HG03097 (cell line): ENCODE measurements around the gene ASB14.
"Not testable (repeated sequence)": the region's sequence is repeated elsewhere in the genome, so short reads cannot be mapped to it uniquely, and the experiment has no call there.

Experiments
- ATAC-seq: cut with Tn5 transposase; IDR thresholded peaks from one replicate; pipeline ENCODE4 v1.9.1; 2021; ENCODE audit not compliant: unreplicated experiment, low FRiP score

Gene ASB14

DNA sequence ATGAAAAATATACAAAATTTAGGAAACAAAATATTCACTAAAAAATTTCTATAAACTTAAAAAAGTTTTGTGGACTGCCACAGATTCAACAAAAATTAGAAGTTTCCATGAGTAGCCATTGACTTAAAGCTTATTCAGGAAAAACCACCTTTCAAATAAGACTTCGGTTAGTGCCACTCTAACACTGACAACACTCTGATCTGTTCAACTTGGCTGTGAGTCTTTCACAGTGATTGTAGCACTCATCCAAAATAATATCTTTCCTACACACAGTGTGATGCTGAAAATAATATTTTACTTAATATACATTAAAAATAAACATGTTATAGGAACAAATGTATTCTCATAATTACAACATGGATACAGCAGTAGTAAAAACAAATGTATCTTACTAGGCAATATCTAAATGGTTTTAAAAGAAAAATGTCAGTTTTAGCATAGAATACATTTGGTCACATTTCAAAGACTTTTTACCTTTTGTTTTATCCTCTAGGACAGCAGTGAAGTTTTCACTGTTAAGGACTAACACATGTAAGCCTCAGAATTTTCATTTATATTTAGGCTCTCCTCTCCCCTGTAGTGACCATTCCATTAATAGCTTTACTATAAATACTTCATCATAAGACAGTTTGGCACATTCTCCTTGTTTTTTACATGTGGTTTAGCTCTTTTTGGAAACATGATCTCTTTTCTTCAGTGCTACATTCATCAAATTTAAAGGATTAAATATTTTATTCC is at the start of gene ASB14:
ASB14 (minus strand) TSS at position 527 of the 738 bp plus-strand sequence. CDS start 652 bp downstream, outside the sequence.
- no peak for ATAC-seq

DNA sequence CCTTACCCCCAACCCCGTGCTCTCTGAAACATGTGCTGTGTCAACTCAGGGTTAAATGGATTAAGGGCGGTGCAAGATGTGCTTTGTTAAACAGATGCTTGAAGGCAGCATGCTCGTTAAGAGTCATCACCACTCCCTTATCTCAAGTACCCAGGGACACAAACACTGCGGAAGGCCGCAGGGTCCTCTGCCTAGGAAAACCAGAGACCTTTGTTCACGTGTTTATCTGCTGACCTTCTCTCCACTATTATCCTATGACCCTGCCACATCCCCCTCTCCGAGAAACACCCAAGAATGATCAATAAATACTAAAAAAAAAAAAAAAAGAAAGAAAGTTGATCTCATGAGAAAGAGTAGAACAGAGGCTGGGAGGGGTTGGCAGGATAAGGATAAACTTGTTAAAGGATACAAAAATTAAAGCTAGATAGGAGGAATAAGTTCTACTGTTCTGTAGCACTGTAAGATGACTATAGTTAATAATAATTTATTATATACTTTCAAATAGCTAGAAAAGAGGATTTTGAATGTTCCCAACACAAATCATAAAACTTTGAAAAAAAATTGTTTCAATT is 46.7 kb upstream of the ASB14 start:
- ATAC-seq, result not testable (repeated sequence)

DNA sequence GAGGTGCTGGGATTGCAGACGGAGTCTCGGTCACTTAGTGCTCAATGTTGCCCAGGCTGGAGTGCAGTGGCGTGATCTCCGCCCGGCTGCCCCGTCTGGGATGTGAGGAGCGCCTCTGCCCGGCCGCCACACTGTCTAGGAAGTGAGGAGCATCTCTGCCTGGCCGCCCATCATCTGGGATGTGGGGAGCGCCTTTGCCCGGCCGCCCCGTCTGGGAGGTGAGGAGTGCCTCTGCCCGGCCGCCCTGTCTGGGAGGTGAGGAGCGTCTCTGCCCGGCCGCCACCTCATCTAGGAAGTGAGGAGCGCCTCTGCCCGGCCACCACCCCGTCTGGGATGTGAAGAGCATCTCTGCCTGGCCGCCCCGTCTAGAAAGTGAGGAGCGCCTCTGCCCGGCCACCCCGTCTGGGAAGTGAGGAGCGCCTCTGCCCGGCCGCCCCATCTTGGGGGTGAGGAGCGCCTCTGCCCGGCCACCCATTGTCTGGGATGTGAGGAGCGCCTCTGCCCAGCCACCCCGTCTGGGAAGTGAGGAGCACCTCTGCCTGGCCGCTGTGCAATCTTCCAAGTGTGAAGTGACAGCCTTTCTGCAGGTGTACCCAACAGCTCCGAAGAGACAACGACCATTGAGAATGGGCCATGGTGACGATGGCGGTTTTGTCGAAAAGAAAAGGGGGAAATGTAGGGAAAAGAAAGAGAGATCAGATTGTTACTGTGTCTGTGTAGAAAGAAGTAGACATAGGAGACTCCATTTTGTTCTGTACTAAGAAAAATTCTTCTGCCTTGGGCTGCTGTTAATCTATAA is 46.0 kb upstream of the ASB14 start:
- not testable (repeated sequence) for ATAC-seq

DNA sequence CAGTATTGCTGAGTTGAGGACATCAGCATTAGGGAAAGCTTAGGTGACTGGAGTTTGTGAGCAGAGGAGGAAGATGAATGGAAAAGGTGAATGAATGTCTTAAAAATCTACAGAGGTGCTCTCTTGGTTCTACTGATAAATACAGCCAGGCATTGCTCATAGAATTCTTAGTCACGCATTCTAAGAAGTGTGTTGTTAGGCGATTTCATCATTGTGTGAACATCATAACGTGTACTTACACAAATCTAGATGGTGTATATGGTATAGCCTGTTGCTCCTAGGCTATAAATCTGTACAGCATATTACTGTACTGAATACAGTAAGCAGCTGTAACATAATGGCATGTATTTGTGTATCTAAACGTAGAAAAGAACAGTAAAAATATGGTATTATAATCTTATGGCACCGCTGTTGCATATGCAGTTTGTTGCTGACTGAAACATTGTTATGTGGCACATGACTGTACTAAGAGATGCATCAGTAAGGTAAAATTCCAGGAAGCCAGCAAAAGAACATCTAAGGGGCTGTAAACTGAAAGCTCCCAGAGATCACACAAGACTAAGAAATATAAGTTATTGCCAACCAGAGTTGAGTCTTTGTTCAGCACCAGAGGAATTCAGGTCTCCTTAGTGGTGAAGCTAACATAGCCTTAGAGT is 42.9 kb upstream of the ASB14 start:
- no peak for ATAC-seq

DNA sequence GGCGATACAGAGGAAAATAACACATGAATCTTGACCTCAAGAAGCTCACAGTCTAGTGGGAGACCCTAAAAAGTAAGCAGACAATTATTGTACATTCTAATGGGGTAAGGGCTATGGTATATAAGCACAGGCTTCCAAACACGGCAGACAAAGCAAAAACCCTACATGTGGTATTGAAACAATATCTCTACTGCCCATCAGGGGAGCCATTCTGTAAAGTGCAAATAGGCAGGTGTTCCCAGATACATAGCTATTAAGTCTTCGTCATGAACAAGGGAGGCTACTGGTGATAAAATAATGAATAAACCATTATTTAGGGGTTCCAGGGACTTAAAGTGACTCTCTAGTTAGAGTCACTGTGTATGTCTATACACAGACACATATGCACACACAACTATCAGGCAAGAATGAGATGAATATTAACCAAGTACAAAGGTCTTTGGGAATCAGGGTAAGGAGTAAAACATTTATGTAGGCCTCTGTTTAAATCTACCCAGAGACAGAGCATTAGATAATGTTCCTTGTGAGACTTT is 38.7 kb upstream of the ASB14 start:
- ATAC-seq, result no peak

DNA sequence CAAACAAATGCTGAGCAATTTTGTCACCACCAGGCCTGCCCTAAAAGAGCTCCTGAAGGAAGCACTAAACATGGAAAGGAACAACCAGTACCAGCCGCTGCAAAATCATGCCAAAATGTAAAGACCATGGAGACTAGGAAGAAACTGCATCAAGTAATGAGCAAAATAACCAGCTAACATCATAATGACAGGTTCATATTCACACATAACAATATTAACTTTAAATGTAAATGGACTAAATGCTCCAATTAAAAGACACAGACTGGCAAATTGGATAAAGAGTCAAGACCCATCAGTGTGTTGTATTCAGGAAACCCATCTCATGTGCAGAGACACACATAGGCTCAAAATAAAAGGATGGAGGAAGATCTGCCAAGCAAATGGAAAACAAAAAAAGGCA is 34.0 kb upstream of the ASB14 start:
- not testable (repeated sequence) for ATAC-seq

DNA sequence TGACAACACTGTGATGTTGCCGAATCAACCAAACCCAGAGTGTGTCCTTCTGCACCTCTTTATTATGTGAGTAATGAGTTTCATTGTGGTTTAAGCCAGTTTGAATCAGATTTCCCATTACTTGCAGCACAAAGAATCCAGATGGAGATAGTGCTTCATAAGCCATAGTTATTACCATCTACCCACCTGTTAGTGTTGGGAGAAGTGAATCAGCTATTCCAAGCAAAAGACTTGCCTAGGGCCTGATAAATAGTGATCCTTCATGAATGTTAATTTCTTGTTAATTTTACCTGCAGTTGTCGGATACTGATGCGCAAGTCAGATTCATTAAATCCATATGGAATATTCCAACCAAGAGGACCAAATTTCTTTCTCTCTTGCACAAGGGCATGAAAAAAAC is 21.7 kb upstream of the ASB14 start:
- no peak for ATAC-seq

DNA sequence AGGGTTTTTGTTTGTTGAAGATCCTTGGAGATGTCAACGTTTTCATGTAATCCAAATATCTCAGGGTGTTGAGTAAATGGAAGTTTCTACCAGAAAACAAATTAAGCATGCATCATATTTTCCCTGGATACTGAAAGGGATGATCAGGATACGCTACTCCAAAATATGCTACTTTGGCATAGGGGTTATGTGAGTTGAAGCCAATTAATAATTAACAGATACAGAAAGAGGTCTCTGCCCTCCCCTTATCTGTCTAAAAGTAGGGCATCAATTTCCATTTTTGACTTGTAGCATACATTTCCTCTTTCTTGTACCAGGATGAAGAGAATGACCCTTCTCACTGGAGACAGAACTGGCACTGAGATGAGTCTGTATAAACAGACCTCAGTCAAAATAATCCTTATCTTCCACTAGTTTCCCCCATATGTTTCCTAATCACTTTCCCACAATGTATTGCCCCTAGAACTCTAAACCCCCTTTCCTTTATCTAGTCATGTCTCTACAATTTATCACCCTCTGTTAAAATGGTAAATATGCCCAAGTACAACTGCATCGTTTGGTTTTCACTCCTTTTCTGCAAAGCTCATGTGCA is 17.4 kb upstream of the ASB14 start:
- ATAC-seq, result no peak

DNA sequence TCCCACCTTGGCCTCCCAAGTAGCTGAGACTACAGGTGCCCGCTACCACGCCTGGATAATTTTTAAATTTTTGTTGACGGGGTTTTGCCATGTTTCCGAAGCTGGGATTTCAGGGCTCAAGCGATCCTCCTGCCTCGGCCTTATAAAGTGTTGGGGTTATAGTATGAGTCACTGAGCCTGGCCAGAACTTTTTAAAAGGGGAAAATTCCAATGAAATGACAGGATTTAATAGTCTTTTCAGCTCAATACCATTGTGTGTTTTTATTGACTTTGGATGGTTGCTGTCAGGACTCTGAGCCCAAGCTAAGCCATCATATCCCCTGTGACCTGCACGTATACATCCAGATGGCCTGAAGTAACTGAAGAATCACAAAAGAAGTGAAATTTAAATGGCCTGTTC is 11.0 kb upstream of the ASB14 start:
- not testable (repeated sequence) for ATAC-seq

DNA sequence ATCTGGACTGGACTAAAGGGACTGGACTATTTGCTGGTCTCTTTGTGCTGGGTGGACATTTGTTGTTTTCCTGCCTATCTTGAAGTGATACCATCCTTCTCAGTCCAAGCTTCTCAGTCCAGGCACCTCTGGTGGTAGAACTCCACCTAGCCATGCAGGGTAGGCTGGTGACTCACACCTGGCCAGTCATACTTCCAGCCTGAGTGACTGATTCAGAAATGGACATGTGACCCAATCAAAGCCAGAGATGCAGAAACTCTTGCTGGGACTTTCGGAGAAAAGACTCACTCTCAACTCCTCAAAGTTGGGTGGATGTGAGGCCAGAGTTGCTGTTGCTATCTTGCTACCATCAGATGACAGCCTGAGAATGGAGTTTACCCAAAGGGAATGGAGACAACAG is 5.6 kb upstream of the ASB14 start:
- ATAC-seq, result no peak

DNA sequence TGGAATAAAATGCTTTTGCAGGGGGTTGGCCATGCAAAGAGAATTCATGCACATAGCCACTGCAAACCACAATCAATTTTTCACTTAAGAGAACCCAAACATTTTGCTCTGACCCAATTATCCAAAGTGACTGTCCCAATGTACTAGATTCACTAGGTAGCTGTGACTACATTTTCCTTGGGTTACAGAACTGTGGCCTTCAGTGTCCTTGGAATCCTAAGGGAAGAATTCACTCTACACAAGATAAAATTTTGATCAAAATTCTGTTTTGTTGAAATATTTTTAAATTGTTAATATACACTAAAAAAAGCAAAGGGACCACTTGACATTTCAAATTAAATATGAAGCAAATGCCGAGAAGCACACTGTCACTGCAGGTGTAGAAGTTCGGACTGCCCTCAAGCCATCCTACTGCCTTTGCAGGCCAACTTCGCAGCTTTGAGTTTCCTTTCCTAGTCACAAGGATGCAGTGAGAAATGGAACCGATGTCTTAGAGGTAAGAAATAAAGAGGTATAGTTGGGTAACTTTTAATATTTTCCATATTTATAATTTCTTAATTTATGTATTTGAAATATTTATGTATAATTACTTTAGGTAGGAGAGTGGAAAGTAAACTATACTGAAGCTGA is 527 bp upstream of the ASB14 start:
- no peak for ATAC-seq

DNA sequence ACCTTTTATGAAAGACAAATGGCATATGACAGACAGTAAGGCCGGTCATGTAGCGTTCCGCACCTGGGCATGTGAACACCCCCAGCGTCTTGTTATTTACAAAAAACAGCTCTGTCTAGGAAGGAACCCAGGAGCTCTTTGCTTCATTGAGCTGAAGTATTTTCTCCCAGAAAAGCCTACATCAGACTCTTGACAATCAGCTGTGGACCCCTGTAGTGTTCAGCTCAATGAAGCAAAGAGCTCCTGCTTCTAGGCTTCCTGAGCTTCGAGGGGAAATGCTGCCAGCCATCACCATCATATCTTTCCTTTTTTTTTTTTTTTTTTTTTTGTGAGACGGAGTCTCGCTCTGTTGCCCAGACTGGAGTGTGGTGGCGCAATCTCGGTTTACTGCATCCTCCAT is 4.1 kb downstream of the ASB14 start:
- no peak for ATAC-seq

DNA sequence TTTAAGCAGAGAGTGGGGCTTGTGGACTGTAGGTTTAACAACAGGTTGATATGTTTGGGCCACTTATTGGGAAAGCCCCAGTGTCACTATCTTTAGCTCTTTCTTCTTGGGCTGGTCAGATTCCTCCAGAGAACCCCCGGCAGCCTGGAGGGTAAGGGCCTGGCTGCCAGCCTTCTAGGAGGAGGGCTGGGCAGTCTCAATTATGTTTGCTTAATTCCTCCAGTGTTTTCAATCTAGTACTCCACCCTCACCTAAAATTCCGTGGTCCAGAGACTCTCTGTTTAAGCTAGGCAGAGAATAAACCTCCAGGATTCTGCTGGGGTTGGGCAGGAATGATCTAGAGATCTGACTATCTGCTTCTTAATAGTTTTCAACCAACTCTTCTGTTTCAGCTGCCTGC is 5.3 kb downstream of the ASB14 start:
- no peak for ATAC-seq

DNA sequence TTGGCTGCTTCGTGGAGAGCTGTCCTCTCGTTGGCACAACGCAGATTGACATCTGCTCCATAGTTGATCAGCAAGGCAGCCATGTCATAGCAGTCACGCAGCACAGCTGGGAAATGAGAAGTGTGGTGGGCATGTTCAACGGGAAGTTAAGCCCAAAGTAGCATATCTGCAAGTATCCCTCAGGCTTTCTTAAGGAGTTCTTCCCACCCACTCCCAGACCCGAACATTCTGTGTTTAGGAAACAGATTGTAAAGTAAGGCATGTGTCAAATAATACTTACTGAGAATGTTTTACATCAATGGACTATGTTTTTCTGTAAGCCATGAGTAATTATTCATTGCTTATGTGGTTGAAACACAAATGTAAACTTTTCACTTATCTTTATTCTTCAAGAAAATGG is 9.2 kb downstream of the ASB14 start:
- no peak for ATAC-seq

DNA sequence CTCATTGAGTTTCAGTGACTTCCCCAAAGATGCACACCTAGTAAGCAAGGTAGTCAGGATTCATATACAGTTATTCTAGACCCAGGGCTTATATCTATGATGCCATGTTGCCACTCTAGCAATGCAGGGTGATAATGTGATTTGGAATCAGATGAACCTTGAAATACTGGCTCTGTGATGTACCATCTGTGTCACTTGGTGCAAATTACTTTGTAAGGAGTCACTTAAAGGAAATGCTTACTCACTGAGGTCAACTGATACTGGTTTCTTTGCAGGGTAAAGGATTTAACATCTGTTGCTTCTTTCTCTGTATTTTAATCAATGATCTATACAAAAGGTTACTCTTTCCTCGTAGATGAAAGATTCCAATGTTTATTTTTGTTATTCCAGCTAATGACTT is 10.8 kb downstream of the ASB14 start:
- ATAC-seq, result no peak

DNA sequence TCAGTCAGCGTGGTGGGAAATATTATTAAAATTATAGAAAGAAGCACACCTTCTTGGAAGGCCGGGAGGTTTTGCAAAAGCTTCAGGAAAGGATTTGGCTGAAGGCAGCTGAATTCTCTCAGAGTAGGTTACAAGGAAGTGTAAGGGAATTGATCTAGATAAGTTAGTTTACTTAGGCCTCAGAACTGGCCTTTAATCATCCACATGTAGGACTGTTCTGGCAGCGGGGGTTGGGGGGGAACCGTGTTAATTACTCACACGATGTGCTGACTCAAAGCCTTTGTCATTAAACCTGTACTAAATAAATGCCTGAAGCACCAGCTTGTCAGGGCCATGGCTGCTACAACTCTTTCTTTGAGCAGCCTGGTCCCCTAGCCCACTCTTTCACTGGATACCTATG is 12.8 kb downstream of the ASB14 start:
- ATAC-seq, result no peak

DNA sequence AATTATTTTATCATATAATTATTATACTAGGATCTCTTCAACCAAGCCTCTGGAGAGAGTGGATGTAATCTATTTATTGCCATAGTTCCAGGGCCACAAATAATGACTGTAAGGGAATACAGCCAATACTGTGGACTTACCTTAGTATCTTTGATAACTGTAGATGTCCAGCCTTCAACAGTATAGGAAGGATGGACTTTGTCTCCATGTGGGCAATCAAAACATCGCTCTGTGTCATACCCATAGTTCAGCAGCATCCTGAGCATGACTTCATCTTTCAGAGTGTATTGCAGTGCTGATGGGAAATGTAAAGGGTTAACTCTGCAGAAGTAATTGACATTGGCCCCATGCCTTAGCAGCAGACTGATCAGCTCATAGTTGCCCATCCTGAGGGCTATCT is 14.2 kb downstream of the ASB14 start:
- ATAC-seq, result no peak

DNA sequence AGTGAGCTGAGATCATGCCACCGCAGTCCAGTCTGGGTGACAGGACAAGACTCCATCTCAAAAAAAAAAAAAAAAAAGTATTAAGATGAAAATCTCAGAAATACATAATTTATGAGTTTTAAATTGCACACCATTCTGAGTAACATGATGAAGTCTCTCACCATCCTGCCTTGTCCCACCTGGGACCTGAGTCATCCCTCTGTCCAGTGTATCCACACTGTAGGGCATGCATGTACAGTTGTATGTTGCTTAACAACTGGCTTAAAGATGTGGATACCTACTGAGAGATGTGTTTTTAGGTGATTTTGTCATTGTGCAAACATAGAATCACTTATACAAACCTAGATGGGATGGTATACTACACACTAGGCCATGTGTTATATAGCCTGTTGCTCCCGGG is 17.1 kb downstream of the ASB14 start:
- no peak for ATAC-seq

DNA sequence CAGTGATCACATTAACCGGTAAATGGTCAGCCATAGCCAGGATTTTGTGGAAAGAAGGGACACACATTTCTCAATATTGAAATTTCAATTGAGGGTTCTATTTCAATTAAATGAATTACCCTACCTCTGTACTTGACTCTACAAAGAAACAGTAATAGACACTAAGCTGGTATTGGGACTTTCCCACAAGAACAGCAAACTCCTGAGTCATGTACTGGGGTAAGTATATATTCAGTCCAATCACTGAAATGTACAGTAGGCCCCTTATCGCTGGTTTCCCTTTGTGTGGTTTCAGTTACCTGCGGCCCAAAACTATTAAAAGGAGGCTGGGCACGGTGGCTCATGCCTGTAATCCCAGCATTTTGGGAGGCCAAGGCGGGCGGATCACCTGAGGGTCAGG is 17.6 kb downstream of the ASB14 start:
- ATAC-seq, result no peak

DNA sequence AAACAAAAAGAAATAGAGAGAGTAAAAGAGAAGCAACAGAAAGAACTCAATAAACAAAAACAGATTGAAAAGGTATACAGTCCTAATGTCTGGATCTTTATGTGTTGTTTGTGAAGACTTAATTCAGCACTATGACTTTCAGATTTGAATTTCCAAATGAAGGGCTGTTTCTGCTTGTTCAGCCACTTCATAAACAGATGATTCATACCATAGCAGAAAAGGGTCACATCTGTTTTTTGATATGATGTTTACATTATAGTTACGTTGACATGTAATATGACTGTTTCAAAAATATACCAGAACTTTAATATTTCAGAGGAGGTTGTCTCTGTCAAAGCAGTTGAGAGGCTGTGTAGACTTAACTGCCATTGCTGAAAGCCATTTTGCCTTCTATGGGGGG is 24.1 kb downstream of the ASB14 start:
- ATAC-seq, result no peak
